Activated CD4-positive, alpha-beta memory T cell treated with anti-CD3 and anti-CD28 coated beads, Interleukin-2, amount 10 ng/mL, durations not matched to agents 7 days and 5 days (primary cell): Measurements from ENCODE around the gene MTG1. TPM values are rescaled to one million over a fixed set of nuclear protein-coding genes. Genes with fewer than 3 reads are reported as not detected.
"Not testable (repeated sequence)": the region's sequence is repeated elsewhere in the genome, so short reads cannot be mapped to it uniquely, and the experiment has no call there.

Source experiments
- CTCF ChIA-PET: fragments of 350-600 bp; sonication (Branson Sonifier 250); formaldehyde crosslinking; loops from one replicate; lab custom pipeline; 2021; ENCODE audit warnings: antibody characterized with exemption, inconsistent platforms; lab: Charles Lee
- POLR2A ChIA-PET: fragments of 350-600 bp; sonication (Branson Sonifier 250); formaldehyde crosslinking; loops from one replicate; lab custom pipeline; 2021; ENCODE audit warnings: antibody characterized with exemption; lab: Charles Lee
- DNase-seq: peaks from one replicate; pipeline ENCODE4 v3.0.0-alpha.2; 2020
- H3K27ac Mint-ChIP-seq: one replicate; pipeline ENCODE4 v1.8.0; 2021; ENCODE audit warnings: mild to moderate bottlenecking, mixed read lengths
- H3K27me3 Mint-ChIP-seq: one replicate; pipeline ENCODE4 v1.8.0; 2021; ENCODE audit warnings: mixed read lengths
- H3K36me3 Mint-ChIP-seq: one replicate; pipeline ENCODE4 v1.8.0; 2021; ENCODE audit warnings: low read depth, mixed read lengths
- H3K4me1 Mint-ChIP-seq: one replicate; pipeline ENCODE4 v1.8.0; 2021; ENCODE audit warnings: mixed read lengths
- H3K4me3 Mint-ChIP-seq: one replicate; pipeline ENCODE4 v1.8.0; 2021; ENCODE audit warnings: mild to moderate bottlenecking, mixed read lengths
- H3K9me3 Mint-ChIP-seq: one replicate; pipeline ENCODE4 v1.8.0; 2021; ENCODE audit warnings: mixed read lengths
- total RNA-seq, 2 experiments: library from RNA; stranded (reverse); gene quantifications; one replicate each; pipeline ENCODE4 v1.2.3, GENCODE V29; 2021

Gene MTG1
- total RNA-seq, 2 experiments from 2014 or later = 41.7 to 42.2 TPM

DNA sequence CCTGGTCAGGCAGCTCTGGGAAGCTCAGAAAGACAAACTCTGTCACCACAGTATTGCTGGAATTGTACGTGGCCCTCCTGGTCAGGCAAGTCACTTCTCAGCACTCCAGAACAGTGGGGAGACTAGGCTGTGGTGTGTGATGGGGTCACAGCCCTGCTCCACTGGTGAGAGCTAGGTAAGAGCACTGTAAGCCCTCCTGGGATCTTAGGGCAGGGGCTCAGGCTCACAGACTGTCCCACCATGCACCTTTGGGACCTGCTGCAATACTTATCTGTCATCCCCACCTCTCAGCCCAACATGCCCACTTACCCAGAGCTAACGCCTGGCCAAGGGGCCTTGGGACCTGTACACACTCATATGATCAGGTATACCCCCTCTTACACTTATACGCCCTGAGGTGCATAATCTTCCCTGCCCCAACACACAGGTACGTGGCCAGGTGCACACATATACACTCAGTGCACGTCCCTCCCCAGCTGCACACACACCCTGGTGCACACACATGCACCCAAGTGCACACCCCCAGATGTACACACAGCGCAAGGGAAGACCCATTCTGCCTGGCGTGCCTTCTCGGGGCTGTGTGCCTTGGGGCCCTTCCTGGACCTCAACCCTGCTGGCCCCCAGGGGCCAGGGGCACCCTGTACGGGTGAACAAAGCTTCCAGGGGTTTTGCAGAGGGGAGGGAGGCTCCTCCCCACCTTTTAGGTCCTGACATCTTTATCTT, 38.1 kb downstream of the MTG1 start:
- H3K9me3 Mint-ChIP-seq, POLR2A ChIA-PET, H3K27me3 Mint-ChIP-seq, H3K27ac Mint-ChIP-seq, DNase-seq, H3K36me3 Mint-ChIP-seq, H3K4me3 Mint-ChIP-seq, CTCF ChIA-PET, H3K4me1 Mint-ChIP-seq: not testable (repeated sequence)

DNA sequence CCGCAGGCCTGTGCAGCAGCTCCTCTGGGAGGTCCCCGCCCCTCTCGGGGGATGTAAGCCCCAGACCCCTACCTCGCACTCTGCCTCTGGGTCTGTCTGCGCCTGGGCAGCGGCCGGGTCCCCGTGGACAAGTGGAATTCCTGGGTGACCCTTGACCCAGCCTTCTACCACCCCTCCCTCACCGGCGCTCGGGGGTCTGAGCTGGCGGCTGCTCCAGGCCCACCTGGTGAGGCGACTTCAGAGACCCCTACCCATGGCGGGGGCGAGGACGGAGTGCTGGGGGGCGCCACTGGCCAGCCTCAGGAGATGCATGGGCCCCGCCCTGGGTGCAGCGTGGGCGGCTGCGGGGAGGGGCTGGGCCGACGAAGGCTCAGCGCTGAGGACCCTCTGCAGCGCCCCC, 38.8 kb downstream of the MTG1 start:
- DNase-seq, CTCF ChIA-PET, H3K9me3 Mint-ChIP-seq, H3K4me1 Mint-ChIP-seq, H3K27ac Mint-ChIP-seq, POLR2A ChIA-PET, H3K36me3 Mint-ChIP-seq, H3K4me3 Mint-ChIP-seq: not testable (repeated sequence)
- H3K27me3 Mint-ChIP-seq = peaks cover 11% of the 10 kb centered on the region

DNA sequence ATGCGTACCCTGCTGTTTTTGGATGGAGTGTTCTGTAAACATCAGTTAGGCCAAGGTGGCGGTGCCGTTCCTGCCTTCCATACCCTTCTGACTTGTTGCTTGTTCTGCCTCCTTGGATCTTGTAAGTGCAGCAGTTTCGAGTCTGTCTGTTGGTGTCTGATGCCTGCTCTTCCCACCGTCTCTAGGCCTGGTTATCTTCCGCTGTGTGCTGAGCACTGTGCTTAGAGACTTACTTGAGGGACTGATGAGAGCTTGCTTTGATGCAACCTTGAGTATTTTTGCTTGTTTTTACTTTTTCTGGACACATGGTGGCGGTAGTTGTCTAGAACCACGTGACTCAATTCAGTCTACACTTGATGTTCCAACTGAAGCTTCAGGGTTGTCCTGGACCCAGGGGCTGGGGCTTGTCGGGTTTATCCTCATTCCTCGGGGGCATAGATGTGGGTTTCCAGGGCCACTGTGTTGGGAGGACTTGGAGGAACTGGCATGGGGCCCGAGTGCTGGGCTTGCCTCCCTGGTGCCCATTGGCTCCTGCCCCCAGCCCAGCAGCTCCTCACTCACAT, 44.8 kb downstream of the MTG1 start:
- H3K27me3 Mint-ChIP-seq = peaks cover 6% of the 10 kb centered on the region
- H3K36me3 Mint-ChIP-seq = no peaks in the 10 kb centered on the region
- ChIA-PET POLR2A (interaction anchor here (1.1 kb wide), 1 partner anchor 58 kb away, joined by 5 read pairs; no protein-coding TSS in a partner anchor), CTCF (interaction anchor here (0.7 to 3.1 kb wide), 22 partner anchors 12 to 181 kb away, joined by 3 to 35 read pairs (median 4); partner anchors contain the start of gene SCART1)
- H3K9me3 Mint-ChIP-seq = no peaks in the 10 kb centered on the region
- H3K27ac Mint-ChIP-seq = no peak overlapping the region
- H3K4me3 Mint-ChIP-seq = no peak overlapping the region
- H3K4me1 Mint-ChIP-seq = peaks cover 41% of the 10 kb centered on the region
- DNase-seq = peak; percentile 41

DNA sequence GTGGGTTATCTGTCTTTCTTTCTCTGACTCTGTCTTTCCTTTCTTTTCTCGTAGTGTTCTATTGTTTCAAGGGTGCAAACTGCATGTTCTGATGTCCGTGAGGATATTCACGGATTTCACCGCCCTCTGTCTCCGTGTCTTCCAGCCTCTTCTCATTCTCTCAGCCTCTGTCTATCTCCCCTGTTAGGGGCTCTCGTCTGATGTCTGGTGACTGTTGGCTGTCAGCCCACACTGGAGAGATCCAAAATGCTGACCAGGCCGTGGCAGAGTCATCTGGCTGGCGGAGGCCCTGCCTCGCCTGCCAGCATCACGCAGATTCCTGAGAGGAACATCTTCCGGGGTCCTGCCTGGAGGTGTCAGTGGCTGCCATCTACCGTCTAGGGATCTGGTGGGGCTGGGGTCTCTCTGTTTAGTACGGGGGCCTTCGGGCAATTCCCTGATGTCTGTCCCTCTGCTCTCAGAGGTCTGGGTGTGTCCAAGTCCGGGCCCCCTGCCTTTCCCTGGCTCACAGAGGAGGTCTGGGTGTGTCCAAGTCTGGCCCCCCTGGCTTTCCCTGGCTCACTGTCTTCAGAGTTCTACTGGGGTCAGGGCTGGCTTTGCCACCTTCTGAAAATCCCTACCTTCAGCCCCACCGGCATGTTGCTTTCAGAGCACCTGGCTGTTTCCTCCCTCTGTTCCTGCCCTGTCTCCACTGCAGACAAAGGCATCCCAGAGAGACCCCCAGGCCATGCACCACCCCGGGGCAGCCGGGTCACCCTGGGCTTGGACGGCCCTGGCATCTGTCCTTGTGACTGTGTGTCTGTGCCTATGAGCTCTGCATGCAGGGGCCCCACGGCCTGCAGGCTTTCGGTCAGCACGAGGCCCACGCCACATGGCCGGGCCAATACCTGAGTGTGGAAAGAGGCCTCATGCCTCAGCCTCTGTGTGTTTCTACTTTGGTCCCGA, 45.8 kb downstream of the MTG1 start:
- H3K36me3 Mint-ChIP-seq = no peaks in the 10 kb centered on the region
- CTCF ChIA-PET = interaction anchor here (0.7 to 3.1 kb wide), 18 partner anchors 11 to 176 kb away, joined by 3 to 35 read pairs (median 6); partner anchors contain the start of gene SCART1
- POLR2A ChIA-PET = interaction anchor here (1.1 kb wide), 1 partner anchor 57 kb away, joined by 5 read pairs; no protein-coding TSS in a partner anchor
- no peaks in the 10 kb centered on the region for H3K9me3 Mint-ChIP-seq
- peaks cover 6% of the 10 kb centered on the region for H3K27me3 Mint-ChIP-seq
- peak; percentile 14 for DNase-seq
- H3K4me3 Mint-ChIP-seq = no peak overlapping the region
- H3K27ac Mint-ChIP-seq = no peak overlapping the region
- peaks cover 41% of the 10 kb centered on the region for H3K4me1 Mint-ChIP-seq

DNA sequence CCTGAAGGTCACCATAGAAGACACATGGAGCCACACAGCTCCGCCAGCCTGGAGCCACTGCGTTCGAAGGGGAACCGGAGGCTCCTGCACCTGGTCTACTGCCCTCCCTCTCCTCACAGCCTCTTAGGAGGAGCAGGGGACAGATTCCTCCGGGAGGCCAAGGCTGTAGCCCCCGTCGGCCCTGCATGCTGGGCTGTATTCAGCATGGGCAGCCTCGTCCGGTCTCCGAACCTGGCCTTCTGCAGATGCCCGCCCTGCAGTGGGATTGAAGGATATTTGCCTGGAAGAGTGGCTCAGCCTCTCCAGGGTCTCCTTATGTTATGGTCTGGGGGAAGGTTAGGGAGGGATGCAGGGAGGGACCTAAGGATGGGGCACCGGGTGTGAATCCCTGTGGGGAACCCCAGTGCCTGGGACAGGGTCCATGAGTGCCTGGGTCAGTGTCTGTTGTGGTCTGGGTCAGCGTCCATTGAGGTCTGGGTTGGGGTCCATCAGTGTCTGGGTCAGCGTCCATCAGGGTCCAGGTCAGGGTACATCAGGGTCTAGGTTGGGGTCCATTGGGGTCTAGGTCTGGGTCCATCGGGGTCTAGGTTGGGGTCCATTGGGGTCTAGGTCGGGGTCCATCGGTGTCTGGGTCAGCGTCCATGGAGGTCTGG, 46.8 kb downstream of the MTG1 start:
- DNase-seq = peak; percentile 12
- H3K4me3 Mint-ChIP-seq = no peak overlapping the region
- ChIA-PET CTCF (interaction anchor here (1.2 to 1.9 kb wide), 2 partner anchors 55 to 162 kb away, joined by 4 to 5 read pairs; no protein-coding TSS in a partner anchor), POLR2A (no interaction called here)
- H3K36me3 Mint-ChIP-seq = peaks cover 6% of the 10 kb centered on the region
- H3K27me3 Mint-ChIP-seq = peaks cover 6% of the 10 kb centered on the region
- no peak overlapping the region for H3K27ac Mint-ChIP-seq
- H3K4me1 Mint-ChIP-seq = peaks cover 41% of the 10 kb centered on the region
- H3K9me3 Mint-ChIP-seq = peaks cover 8% of the 10 kb centered on the region

DNA sequence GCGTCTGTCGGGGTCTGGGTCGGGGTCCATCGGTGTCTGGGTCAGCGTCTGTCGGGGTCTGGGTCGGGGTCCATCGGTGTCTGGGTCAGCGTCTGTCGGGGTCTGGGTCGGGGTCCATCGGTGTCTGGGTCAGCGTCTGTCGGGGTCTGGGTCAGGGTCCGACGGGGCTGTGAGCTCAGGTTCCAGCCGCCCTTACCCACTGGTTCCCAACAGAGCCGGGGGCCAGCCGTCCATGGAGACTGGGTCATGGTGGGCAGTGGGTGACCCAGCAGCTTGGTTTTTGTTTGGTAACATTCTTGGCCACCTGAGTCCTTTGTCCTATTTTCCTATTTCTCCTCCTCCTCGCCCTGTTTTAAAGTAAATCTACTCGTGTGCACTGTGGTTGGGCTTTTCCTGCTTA, 47.4 kb downstream of the MTG1 start:
- ChIA-PET POLR2A (interaction anchor here (0.8 to 0.9 kb wide), 2 partner anchors 34 to 45 kb away, joined by 3 to 6 read pairs; no protein-coding TSS in a partner anchor), CTCF (interaction anchor here (1.1 to 2.0 kb wide), 4 partner anchors 34 to 163 kb away, joined by 4 to 10 read pairs (median 5); no protein-coding TSS in a partner anchor)
- H3K36me3 Mint-ChIP-seq, H3K4me3 Mint-ChIP-seq, H3K27me3 Mint-ChIP-seq, H3K9me3 Mint-ChIP-seq, H3K27ac Mint-ChIP-seq, DNase-seq: not testable (repeated sequence)
- H3K4me1 Mint-ChIP-seq = peaks cover 41% of the 10 kb centered on the region

DNA sequence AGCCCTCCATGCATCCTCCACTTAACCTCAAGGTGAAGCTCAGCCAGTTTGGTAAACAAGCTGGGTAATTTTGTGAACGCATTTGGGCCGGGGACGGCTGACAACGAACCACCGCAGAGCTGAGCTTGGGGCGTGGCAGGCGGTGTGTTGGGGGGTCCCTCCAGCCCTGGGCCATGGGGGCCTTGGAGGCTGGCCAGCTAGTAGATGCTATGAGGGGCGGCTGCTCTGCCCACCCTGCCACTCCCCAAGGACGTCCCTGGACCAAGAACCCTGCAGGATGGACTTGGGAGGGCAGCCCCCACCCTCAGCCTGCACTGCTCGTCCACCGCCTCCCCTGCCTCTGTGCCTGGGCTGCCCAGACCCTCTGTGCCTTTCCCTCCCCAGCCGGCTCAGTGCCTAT, 47.8 kb downstream of the MTG1 start:
- peak; percentile 16 for DNase-seq
- peaks cover 10% of the 10 kb centered on the region for H3K9me3 Mint-ChIP-seq
- peak overlapping the region; percentile 33 for H3K4me3 Mint-ChIP-seq
- H3K36me3 Mint-ChIP-seq = peaks cover 10% of the 10 kb centered on the region
- peaks cover 41% of the 10 kb centered on the region for H3K4me1 Mint-ChIP-seq
- H3K27ac Mint-ChIP-seq = peak overlapping the region; percentile 67
- ChIA-PET POLR2A (interaction anchor here (0.8 to 1.1 kb wide), 4 partner anchors 9 to 86 kb away, joined by 3 to 6 read pairs (median 3); no protein-coding TSS in a partner anchor), CTCF (interaction anchor here (1.1 to 2.0 kb wide), 4 partner anchors 34 to 163 kb away, joined by 4 to 10 read pairs (median 5); no protein-coding TSS in a partner anchor)
- H3K27me3 Mint-ChIP-seq = peaks cover 3% of the 10 kb centered on the region

DNA sequence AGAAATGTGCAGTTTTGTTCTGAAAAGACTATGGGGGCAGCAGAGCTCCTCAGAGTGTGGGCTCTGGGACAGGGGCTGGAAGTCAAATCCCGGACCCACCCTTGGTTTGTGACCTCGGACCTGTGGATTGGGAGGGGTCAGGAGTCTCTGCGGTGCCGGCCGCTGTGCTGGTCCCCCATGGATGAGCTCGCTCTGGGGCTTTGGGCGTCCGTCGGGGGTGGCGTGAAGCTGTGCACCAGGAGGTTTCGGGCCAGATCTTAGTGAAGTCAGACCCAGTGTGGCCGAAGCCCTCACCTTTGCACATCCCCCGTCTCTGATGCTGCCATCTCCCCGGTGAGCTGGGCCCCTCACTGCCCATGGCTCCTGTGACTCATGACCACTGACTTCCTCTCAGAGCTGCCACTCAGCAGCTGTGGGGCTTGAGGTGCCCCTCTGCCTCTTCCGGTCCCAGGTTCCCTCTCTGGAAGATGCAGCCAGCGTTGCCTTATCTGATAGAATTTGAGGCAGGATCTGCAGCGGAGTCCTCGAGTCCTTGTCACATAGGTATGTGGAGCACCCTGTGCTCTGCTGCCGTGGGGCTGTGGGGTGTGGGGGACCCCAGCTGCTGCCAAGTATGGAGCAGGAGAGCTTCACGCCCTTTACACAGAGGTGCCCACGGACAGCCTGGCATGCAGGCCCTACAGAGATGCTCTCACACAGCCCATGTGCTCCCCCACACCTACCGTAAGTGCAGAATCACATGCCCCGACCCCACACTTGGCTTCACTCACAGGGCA, 48.4 kb downstream of the MTG1 start:
- Mint-ChIP-seq H3K4me1 (peaks cover 41% of the 10 kb centered on the region), H3K4me3 (peak overlapping the region; percentile 33), H3K9me3 (peaks cover 15% of the 10 kb centered on the region), H3K36me3 (peaks cover 14% of the 10 kb centered on the region), H3K27me3 (peaks cover 2% of the 10 kb centered on the region), H3K27ac (peak overlapping the region; percentile 67)
- POLR2A ChIA-PET = interaction anchor here (0.8 to 1.1 kb wide), 5 partner anchors 9 to 87 kb away, joined by 3 to 6 read pairs (median 3); no protein-coding TSS in a partner anchor
- peak; percentile 60 for DNase-seq
- CTCF ChIA-PET = interaction anchor here (1.1 to 2.0 kb wide), 4 partner anchors 33 to 164 kb away, joined by 4 to 10 read pairs (median 5); no protein-coding TSS in a partner anchor

DNA sequence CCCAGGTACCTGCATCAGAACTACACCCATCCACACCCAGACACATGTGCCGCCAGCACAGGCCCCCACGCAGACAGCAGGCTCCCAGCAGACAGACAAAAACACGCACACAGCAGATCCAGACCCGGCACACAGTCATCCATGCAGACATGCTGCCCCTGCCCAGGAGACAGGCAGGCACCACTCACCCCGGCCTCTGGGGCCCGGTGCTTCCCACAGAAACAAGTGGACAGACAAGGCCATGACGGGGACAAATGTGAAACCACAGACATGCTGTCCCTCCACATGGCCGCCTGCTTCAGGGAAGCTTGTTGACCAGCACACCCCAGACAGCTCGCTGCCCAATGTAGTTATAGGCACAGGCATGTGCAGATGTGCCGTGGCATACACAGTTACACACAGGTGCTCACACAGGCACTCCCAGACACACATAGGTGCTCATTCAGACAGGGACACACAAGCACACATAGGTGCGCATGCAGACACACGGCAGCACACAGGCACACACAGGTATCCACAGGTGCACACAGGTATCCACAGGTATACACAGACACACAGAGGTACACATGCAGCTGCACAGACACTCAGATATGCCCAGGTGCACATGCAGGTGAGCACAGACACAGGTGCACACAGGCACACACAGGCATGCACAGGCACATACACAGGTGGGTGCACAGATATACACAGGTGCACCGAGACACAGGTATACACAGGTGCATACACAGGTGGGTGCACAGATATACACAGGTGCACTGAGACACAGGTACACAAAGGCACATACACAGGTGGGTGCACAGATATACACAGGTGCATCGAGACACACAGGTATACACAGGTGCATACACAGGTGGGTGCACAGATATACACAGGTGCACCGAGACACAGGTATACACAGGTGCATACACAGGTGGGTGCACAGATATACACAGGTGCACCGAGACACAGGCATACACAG, 49.3 kb downstream of the MTG1 start:
- Mint-ChIP-seq H3K9me3 (peaks cover 24% of the 10 kb centered on the region), H3K27ac (peak overlapping the region; percentile 67), H3K4me3 (peak overlapping the region; percentile 33)

More for the DNA sequence above, 49.3 kb downstream of the MTG1 start:
- Mint-ChIP-seq H3K4me1 (peaks cover 36% of the 10 kb centered on the region), H3K36me3 (peaks cover 22% of the 10 kb centered on the region), H3K27me3 (peaks cover 7% of the 10 kb centered on the region)
- CTCF ChIA-PET = interaction anchor here (1.9 to 2.0 kb wide), 2 partner anchors 52 to 77 kb away, joined by 4 to 10 read pairs; no protein-coding TSS in a partner anchor
- POLR2A ChIA-PET = interaction anchor here (0.8 to 1.0 kb wide), 2 partner anchors 8 to 52 kb away, joined by 3 read pairs; no protein-coding TSS in a partner anchor
- no peak for DNase-seq
